SIG-M5 (cell line): ENCODE data around the gene DCP1B.

Experiments used
- DNase-seq: peaks from one replicate; lab custom pipeline; 2025; lab: John Stamatoyannopoulos, UW

DCP1B gene

GRCh38 chr12:1934831-1935230 is 69.4 kb downstream of the DCP1B start:
- DNase-seq: no peak

- DNase-seq: no peak
Observed at GRCh38 chr12:1934068-1934467, 70.2 kb downstream of the DCP1B start.

GRCh38 chr12:1933342-1934051 is 70.8 kb downstream of the DCP1B start:
- no peak for DNase-seq

- DNase-seq: no peak
Observed at GRCh38 chr12:1932264-1932777, 71.9 kb downstream of the DCP1B start.

GRCh38 chr12:1931642-1932041 is 72.6 kb downstream of the DCP1B start:
- no peak for DNase-seq

- DNase-seq: no peak
Observed at GRCh38 chr12:1930803-1931597, 73.3 kb downstream of the DCP1B start.

- DNase-seq: no peak
Observed at GRCh38 chr12:1929985-1930802, 74.1 kb downstream of the DCP1B start.

GRCh38 chr12:1929241-1929984 is 74.8 kb downstream of the DCP1B start:
- DNase-seq: no peak

- DNase-seq: no peak
Observed at GRCh38 chr12:1928439-1929121, 75.7 kb downstream of the DCP1B start.

- no peak for DNase-seq
Observed at GRCh38 chr12:1927751-1928351, 76.4 kb downstream of the DCP1B start.

- DNase-seq: no peak
Observed at GRCh38 chr12:1927051-1927680, 77.1 kb downstream of the DCP1B start.

- no peak for DNase-seq
Observed at GRCh38 chr12:1926251-1926657, 78.0 kb downstream of the DCP1B start.

- DNase-seq: no peak
Observed at GRCh38 chr12:1925684-1926006, 78.6 kb downstream of the DCP1B start.

- no peak for DNase-seq
Observed at GRCh38 chr12:1924996-1925683, 79.1 kb downstream of the DCP1B start.

- no peak for DNase-seq
Observed at GRCh38 chr12:1922985-1923384, 81.3 kb downstream of the DCP1B start.

- no peak for DNase-seq
Observed at GRCh38 chr12:1922075-1922709, 82.1 kb downstream of the DCP1B start.

GRCh38 chr12:1920971-1921370 is 83.3 kb downstream of the DCP1B start:
- no peak for DNase-seq

- DNase-seq: no peak
Observed at GRCh38 chr12:1920436-1920835, 83.8 kb downstream of the DCP1B start.

GRCh38 chr12:1919763-1920162 is 84.5 kb downstream of the DCP1B start:
- no peak for DNase-seq
